HG03175 (cell line): ENCODE results near the gene WDR1.

Experiments used
- ATAC-seq: cut with Tn5 transposase; IDR thresholded peaks from one replicate; pipeline ENCODE4 v1.9.1; 2021; ENCODE audit warnings: mild to moderate bottlenecking, moderate library complexity; ENCODE audit not compliant: unreplicated experiment

Gene WDR1

DNA sequence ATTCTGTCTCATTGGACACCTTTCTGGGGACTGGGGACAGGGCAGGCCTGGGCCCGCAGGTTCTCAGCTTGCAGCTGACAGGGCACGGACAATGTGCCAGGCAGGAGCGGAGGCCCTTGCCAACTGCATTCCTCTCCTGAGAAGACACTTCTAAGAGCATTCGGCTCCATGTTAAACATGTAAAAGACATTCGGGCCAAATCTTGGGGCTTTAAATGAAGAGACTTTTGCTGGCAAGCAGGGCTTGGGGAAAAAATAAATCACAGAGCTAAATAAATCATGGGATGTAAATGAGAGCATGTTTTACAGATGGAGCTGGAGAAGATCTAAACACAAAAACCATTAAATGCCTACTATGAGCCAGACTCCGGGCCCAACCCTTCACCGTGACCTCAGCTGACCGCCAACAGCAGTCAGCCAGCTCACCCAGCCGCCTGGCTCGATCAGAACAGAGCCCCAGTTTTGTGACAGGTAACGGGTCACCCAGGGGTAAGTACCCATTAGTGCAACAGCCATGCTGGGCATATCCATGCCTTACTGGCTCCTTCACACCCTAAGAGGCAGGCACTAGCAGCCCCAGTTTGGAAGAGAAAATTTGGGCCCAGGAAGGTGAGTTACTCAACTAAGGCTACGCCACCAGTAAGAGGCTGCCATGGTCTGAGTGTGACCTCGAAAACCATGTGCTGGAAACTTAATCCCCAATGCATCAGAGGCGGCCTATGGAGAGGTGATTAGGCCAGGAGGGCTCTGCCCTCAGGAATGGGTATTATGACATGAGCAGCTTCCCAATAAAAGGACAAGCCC, 14.7 kb downstream of the WDR1 start:
- no peak for ATAC-seq

DNA sequence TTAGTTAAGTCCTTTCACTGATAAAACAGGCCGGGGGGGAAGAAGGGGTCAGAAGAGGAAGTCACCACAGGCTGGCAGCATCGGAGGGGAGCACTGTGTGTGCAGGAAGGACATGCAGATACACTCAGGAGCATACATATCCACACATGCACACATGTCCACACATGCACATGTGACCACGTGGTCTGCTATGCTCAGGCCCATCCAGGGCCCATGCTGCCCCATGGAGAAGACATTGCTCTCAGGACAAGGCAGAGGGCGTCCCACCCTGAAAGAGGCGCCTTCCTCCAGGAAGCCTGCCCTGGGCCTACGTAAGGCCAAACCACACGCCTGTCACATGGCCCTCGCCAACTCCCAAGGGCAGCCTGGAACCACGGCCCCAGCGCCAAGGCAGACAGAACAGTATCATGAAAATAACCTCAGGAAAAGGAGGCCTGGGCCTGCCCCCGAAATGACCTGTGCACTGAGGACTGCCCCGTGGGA, 15.8 kb downstream of the WDR1 start:
- ATAC-seq: no peak

DNA sequence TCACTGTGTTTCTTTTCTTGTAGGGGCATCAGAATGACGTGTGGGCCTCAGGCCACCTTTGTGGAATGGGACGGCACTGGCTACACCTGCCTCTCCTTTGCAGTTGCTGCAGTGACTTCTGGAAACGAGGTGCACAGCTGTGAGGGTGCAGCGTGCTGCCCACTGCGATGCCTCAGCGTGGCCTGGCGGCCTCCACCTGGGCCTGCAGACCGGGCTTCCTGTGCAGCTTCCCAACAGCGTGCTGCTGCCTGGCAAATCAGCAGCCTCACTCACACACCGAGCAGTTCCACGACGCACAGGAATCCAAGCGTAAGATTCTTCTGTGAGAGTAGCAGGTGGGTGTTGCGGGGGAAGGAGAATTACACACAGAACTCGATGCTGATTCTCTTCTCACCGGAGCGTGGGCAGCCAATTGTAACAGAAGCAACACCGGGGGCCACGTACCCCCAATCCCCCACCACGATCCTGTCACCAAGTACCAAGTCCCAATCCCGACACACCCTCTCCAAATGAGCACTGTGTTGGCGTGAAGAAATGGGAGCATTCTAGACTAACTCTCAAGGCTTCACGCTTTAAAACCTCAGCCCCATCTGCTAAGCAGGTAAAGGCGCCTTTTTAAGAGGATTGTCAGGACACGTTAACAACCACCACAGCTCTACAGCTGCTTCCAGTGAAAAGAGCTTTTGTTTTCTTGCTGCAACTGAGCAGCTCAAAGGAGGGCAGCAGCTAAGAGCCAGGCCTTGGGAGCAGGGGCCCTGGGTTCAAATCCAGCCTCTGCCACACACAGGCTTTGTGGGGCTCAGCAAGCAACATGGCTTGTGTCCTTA, 16.9 kb downstream of the WDR1 start:
- no peak for ATAC-seq

DNA sequence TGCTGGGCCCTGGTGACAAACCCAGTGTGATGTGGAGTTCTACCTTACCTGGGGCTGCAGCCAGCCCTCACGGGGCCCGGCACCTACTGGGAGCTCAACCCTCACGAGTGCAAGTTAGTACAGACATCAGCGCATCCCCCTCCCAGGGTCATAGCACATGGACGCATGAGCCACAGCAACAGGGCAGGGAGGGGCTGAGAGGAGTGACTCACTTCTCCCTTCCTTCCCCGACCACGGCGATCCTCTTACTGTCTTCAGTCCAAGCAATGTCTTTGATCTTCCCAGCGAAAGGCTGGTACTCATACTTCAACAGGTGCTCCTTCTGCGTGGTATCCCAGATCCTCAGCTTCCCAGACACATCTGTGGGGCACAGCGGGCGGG, 17.8 kb downstream of the WDR1 start:
- no peak for ATAC-seq

DNA sequence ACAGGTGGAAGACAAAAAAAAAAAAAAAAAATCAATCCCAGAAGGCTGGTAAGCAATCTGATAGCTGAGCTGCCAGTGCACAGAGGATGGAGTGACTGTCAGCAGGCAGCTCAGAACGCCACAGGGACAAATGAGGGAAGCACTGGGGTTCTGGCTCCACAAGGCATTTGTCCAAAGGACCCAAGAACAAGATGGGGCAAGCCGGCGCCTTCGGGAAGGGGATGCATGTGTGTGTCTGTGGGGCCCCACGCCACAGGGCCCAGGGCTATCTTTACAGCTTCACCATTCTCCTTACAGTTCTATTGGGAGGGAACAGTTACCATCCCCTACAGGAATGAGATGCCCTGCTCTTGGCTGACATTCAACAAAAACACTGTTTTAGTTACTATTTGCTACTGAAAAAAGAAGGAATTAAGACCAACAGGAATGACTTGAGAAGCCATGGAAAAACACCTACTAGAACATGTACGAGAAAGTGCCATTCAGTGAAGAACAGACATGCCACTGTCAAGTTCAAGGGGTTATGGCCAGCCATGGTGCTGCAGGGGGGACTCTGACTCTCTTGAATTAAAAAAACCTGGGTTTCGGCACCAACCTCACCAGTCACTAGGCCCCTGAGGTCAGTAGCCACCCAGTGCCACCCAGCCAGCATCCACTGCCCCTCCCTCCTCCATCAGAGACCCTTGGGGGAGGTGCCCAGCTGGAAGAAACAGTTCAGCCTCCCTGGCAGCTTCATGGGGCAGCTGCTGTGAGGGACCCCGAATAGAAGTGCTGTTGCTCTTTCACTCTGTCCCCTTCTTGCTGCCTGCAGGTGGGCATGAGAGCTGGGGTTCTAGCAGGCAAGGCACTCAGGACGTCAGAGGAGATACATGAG, 18.5 kb downstream of the WDR1 start:
- no peak for ATAC-seq

DNA sequence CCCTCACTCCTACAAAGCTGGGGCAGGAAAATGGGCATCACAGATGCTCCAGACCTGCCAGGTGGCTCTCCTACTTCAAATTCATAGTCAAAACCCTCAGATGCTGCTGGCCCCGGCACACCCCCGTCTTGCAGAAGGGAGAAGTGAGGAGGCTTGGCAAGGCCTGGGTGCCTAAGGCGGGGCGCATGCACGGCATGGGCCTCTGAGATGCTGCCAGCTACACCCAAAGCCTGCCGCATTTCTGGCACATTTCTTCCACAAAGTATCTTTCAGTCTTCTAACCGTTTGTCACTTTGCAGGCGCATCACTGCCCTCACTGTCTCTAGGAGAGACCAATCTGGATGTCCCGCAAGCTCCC, 19.6 kb downstream of the WDR1 start:
- ATAC-seq: no peak

DNA sequence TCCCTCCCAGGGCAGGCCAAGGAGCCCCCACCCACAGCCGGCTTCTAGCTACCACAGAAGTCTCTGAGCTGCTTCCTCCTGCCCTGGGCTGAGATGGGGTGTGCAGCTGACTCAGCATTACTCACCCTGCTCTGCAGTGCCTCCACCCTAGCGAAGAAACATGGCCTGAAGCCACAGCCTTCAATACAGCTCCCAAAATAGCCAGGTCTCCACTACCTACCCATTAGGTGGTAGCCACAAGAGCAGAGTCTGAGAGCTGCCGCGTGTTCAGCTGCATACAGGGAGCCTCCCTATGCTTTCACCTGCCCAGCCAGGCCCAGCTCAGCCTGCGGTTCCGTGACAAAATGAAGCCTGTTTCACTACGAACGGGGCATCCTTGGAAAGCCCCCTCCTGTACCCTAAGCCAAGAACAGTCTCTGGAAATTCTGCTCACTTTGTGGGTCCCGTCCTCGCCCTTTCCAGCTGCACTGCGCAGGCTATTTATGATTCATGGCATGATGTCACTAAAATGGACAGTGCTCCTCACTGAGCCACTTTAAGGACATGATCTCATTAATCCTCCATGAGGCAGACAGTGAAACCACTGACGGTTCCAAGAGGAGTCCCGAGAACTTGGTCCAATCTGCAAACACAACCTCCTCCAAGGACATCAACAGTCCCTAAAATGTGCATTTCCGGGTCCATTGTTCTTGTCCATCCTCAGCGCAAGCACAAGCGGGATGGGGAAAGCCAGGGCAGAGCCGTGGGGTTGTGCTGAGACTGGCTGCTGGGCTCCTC, 20.2 kb downstream of the WDR1 start:
- ATAC-seq: peak; percentile 40

DNA sequence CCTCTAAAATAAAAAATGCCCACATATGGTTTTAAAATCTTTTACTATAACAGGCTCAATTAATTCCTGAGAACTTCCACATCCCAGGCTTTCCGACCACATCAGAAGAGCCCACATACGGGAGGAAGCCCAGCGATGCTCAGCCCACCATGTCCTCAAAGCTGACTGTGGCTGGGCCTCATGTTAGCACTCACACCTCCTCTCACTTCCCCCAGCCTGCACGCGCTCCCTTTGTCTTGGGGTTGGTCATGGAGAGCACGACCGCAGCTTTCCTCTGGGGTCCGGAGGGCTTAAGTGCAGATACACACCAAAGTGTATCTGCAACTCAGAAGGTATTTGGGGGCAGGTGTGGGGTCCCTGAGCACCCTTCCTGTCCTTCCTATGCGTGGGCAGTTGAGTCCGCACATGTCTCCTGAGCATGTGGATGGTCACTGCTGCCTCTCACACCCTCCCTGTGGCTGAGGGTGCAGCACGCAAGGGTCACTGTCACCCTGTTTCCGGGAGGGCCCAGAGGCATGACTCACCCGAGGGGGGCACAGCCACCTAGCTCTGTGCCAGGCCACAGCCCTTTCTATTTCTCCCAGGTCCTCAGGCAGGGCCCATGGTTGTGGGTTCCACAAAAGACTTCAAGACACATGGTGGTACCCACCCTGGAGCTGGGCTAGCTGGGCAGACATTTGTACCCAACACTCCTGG, 21.2 kb downstream of the WDR1 start:
- no peak for ATAC-seq

DNA sequence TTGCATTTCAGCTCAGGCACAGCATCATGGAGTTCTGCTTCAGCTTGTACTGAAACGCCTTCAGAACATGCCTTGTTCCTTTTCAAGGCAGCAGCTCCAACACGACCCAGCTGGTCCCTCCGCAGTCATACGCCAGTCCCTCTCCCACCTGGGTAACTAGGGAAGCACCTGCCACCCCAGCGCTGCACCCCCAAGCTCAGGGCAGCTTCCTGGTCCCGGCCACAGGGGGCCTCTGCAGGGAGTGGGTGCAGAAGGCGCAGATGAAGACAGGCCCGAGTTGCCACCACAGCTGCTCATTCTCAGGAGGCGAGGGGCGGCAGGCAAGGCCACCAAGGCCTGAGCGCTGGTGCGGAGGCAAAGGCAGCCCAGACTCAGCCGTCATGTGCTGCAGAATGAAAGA, 21.8 kb downstream of the WDR1 start:
- ATAC-seq: no peak

DNA sequence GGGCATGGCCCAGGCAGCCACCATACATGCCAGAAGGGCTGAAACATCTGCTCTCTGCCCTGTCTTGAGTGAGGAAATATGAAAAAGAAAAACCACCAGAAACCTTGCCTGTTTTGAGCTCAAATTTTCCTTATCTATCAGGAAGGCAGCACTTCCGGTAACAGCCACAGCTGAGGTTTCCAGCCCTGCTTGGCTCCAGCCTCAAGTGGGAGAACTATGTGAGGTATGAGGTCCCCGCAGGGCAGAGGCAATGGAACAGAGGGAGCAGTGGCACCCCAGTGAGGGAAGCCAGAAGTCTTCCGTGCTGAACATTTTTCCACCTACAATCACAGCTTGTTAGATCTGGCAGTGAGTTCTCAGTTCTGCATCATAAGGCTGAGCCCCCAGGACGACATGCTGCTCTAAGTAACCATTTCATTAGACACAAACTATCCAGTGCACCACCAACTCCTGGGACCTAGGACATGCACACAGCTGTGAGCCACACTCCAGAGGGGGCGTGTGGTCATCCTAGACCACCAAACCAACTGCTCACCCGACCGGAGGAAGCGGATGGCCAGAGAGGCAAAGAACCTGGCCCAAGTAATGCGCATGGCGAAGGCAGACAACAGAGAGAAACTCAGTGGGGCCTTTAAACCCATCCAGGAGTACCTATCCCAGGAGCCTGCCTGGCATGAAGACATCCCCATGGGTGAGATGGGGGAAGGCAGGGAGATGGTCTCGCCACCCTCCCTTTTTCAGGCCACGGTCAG, 22.6 kb downstream of the WDR1 start:
- no peak for ATAC-seq

DNA sequence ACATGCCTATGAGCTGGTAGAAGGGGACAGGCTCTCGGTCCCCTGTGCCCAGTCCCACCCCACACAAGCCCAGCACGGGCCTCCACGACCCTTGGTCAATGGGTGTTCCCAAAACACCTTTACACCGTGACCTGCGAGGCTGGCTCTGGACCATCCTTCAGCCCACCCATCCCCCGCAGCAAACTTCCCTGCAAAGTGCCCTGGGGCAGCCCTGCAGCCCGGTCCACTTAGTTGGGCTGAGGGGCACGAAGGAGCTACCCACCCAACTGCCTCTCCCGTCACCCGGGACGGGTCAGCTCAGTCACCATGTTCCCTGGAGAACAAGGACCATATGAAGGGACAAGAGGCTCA, 23.4 kb downstream of the WDR1 start:
- ATAC-seq: no peak

DNA sequence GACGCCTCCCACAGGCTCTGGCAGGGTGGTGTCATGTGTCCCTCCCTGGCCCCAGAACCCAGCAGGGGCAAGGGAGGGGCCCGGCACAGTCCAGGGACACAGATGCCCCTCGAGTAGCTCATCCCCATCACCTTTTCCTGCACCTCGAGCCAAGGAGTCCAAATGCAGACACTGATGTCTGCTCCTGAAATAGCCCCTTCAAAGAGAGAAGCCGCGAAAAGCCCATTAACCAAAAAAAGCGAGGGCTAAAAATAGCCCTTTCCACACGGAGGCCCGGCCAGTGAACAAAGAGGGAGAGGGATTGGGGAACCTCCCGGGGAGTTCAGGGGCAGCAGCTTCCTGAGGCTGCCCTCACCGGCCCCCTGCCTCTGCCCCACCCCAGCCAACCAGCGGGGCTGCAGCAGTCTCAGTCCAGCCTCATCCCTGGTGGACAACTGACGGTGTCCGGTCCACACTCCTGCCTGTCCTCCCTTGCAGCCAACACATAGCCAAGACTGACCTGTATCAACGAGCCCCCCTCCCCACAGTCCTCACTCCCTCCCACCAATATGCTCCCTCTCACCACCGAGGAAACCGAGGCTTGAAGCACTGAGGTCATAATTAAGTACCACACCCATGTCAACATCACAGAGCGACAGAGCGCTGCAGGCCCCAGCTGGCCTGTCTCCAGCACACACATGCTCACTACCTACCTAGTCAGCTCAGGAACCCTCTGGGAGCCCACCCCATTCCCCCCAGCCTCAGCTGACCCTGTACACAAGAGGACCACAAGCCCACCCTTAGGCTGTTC, 23.9 kb downstream of the WDR1 start:
- no peak for ATAC-seq

DNA sequence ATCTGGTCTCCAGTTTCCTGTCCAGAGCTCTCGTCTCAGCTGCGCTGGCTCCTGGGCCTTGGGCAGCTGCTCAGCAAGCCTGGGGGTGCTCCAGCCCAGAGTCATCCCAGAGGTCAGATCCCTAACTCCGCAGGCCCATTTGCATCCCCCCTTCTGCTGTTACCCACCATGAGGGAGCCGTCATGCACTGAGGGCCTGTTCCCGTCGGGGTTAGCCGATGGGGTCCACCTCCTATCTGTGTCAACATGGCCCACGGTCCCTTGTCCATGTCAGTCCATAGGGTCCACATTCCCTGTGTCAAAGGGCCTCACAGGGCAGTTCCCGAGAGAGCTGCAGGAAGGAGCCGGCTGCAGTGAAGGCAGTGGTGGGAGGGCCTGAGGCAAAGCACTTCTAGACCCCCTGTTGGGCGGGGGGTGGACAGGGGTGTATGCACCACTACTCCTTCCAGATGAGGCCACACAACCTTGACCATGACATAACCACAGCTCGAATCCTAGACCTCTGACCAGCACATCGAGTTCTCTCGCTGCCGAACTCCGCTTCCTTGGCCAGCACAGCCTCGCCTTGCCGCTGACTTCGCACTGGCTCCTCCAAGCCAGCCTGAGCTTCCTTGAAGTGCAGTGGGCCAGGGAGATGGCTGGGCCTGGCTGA, 24.9 kb downstream of the WDR1 start:
- ATAC-seq: no peak

DNA sequence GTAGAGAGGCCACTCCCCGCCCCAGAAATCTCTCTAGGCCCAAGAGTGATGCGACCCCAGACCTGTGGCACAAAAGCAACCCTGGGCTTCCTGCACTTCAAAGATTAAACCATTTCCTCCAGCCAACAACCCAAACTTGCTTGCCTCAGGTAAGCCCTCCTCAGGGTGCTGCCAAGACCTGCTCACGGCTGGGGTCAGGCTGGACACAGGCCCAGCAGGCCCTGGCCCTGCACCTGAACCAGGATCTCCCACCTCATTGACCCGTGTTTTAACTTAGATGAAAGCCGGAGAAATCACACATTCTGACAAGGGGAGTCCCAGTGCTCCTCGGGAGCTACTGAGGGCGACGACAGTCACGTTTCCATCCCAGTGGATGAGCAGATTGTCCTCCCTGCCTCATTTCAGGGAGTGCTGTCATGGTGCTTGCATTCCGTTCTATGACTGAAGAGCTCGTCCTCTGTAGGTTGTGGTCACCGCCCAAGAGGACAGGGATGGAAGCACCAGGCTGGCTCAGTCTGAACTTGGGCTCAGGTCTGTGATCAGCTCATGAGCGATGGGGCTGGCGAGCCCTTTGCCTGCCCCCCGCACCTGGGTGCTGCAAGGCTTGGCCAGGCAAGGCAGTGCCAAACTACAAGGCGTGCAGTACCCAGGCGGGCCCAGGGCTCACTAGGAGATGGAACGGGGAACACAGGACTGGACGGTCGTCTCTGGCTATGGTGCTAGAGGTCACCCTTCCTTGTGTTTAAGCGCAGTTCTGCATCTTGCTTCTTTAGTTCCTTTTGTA, 25.9 kb downstream of the WDR1 start:
- ATAC-seq: no peak

DNA sequence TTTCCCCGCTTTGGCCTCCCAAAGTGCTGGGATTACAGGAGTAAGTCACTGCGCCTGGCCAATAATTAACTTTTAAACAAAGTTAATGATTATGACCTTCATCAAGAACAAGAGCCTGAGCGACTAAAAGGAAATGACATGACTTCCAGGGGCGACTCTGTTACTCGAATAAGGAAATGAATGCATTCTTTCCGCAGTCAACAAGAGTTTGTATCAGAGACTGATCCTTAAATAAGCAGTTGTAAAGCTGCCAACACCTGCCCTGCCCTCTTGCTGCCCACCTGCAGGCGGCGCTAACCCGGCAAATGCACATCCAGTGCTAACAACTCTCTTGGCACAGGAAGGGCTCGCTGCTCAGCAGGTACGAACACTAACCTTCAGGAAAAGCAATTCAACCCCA, 27.3 kb downstream of the WDR1 start:
- no peak for ATAC-seq

DNA sequence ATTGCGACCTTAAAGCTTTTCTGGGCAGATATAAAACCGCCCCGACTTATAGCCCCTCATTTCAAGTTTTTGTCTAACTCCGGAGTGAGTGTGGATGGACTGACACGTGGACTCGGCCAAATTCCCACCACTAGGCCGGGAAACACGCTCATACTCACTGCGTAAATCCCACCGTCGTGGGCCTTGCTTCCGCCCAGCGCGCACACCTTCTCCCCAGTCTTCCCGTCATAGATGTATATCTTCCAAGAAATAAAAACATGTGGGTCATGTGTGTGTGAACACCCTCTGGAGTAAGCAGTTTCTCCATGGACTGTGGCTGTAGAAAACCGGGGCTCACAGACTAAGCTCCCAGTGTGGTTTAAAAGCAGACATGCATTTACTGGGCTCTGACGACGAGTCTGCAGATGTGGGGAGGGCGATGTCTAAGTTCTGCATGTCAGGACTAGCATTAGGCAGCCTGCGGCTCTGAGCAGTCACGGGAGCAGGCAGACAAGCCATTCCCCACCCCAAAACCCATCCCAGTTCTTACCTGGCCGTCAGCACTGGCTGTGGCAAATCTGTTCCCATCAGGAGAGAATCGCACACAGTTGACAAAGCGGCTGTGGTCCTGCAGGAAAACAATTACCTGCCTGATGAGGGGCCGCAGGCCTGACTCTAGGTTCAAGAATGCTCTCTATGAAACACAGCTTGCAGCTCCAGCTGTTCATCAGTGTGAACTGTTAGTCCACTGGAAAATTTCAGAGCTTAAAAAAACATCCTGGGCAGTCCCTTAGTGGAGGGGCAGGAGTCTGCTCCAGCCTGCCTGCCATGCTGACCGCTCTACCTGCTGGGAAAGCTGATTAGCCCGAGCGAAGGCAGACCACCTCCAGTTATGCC, 28.2 kb downstream of the WDR1 start:
- ATAC-seq: no peak
